ENCODE measurements around the gene USP48. TPM values are rescaled to one million over a fixed set of nuclear protein-coding genes. Genes with fewer than 3 reads are reported as not detected.

Gene USP48
- total and polyA plus RNA-seq, 10 donors: 17.5 to 105 (median 82.4) TPM

DNA sequence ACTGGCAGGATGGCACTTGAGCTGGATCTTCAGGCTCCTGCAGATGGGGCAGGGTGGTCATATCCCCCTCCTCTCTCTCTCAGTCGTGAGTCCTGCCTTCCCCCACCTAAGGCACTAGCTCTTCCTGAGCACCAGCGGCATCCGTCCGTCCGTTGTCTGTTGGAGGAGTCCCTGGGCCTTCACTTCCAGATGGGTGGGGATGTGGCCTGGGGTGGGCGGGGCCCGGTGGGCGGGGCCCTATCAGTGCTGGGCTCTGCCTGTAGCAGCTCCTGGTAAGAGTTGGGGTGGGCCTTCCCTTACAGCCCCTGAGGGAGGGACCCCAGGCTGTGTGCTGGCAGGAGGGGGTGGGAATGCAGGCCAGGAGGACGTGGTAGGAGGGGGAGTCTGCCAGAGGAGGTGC is 39.4 kb upstream of the USP48 start:
- DNase-seq: no peak
- Histone ChIP-seq H3K36me3 (peaks cover 0 to 66% (median 15%) of the 10 kb centered on the region in 6 donors), H3K4me1 (peaks cover 0 to 31% (median 15%) of the 10 kb centered on the region in 6 donors), H3K27ac (no peak overlapping the region), H3K4me3 (no peak overlapping the region), H3K9me3 (no peaks in the 10 kb centered on the region), H3K27me3 (replicated peaks in 1 of 7) (peaks cover 0 to 5% (median 0%) of the 10 kb centered on the region in 7 donors)
- WGBS, 5 donors: 45 to 75% (median 63%) methylated on average over 7 to 9 of the region's 9 CpGs
- intact Hi-C loops (cut with DNase I; ENCODE audit: low total_unique reads): no loop called here
- TF ChIP-seq CTCF (IDR thresholded peaks at IDR 0.05 in 8 of 11, conservative IDR thresholded peaks at IDR 0.05 in 3 of 11) (no peak), POLR2A (IDR thresholded peaks at IDR 0.05) (no peak), POLR2AphosphoS5 (IDR thresholded peaks at IDR 0.05) (no peak)

DNA sequence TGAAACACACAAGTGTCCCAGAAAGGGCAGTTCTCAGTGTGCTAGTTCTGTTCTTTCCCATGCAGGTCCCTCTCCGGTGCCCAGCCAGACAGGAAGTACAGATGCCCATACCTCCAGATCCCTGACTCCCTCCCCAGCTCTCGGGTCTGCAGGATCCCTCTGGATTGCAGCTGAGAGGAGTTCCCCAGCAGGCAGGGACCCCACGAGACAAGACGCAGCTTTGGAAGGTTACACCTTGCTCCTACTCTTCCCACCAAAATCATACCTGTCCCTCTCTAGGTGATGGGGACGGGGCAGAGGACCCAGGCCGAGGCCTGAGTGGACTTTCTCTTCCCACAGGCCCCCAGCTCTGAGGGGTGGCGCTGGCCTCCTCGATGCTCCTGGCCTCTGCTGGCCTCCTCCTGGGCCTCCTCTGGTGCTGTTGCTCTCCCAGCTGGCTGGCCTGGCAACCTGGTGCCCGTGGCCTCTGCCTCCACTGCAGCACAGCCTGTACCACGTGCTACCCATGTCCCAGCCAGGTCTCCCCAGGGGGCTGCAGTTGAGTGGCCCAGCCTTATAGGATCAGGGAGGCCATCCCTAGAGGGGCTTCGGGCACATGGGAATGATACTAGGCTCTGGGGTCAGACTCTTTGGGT is 38.6 kb upstream of the USP48 start:
- Histone ChIP-seq H3K9me3 (no peaks in the 10 kb centered on the region), H3K36me3 (peaks cover 0 to 58% (median 11%) of the 10 kb centered on the region in 6 donors), H3K4me1 (peaks cover 0 to 39% (median 20%) of the 10 kb centered on the region in 6 donors), H3K27ac (no peak overlapping the region), H3K27me3 (replicated peaks in 1 of 7) (peaks cover 0 to 5% (median 0%) of the 10 kb centered on the region in 7 donors), H3K4me3 (no peak overlapping the region)
- TF ChIP-seq POLR2A (IDR thresholded peaks at IDR 0.05) (no peak), CTCF (IDR thresholded peaks at IDR 0.05 in 8 of 11, conservative IDR thresholded peaks at IDR 0.05 in 3 of 11) (no peak), POLR2AphosphoS5 (IDR thresholded peaks at IDR 0.05) (peak in 1 of 3 donors; percentile 26)
- DNase-seq: no peak
- intact Hi-C loops (cut with DNase I; ENCODE audit: low total_unique reads): no loop called here
- WGBS, 5 donors: 79 to 95% (median 89%) methylated on average over 4 to 11 of the region's 11 CpGs

- intact Hi-C loops (cut with DNase I; ENCODE audit: low total_unique reads): no loop called here
- Histone ChIP-seq H3K9me3 (no peaks in the 10 kb centered on the region), H3K4me3 (no peak overlapping the region), H3K27me3 (replicated peaks in 1 of 7) (peaks cover 0 to 5% (median 0%) of the 10 kb centered on the region in 7 donors), H3K27ac (no peak overlapping the region), H3K36me3 (peaks cover 0 to 50% (median 9%) of the 10 kb centered on the region in 6 donors), H3K4me1 (peaks cover 0 to 47% (median 28%) of the 10 kb centered on the region in 6 donors)
- DNase-seq: no peak
- WGBS, 5 donors: 87 to 94% (median 91%) methylated on average over 9 of the region's 9 CpGs
- no peak for TF ChIP-seq CTCF (IDR thresholded peaks at IDR 0.05 in 8 of 11, conservative IDR thresholded peaks at IDR 0.05 in 3 of 11)
- no peak for TF ChIP-seq POLR2AphosphoS5 (IDR thresholded peaks at IDR 0.05)
- no peak for TF ChIP-seq POLR2A (IDR thresholded peaks at IDR 0.05)
Measured at GRCh38 chr1:21820597-21821232, 37.8 kb upstream of the USP48 start.

GRCh38 chr1:21818656-21819055 is 35.7 kb upstream of the USP48 start:
- 17 to 23% (median 19%) methylated on average over 6 to 10 of the region's 10 CpGs for WGBS, 5 donors
- peak; percentile 76 for DNase-seq
- peaks cover 0 to 32% (median 5%) of the 10 kb centered on the region in 6 donors for H3K36me3 ChIP-seq
- no peak overlapping the region for H3K4me3 ChIP-seq
- H3K27ac ChIP-seq: peak overlapping the region in 2 of 8 donors; percentile 34 to 36
- TF ChIP-seq CTCF (IDR thresholded peaks at IDR 0.05 in 8 of 11, conservative IDR thresholded peaks at IDR 0.05 in 3 of 11) (no peak), POLR2AphosphoS5 (IDR thresholded peaks at IDR 0.05) (no peak), POLR2A (IDR thresholded peaks at IDR 0.05) (no peak)
- peaks cover 0 to 12% (median 0%) of the 10 kb centered on the region in 7 donors for H3K27me3 ChIP-seq (replicated peaks in 1 of 7)
- intact Hi-C loops (cut with DNase I; ENCODE audit: low total_unique reads): no loop called here
- H3K9me3 ChIP-seq: no peaks in the 10 kb centered on the region
- H3K4me1 ChIP-seq: peaks cover 4 to 54% (median 43%) of the 10 kb centered on the region in 6 donors

Data from spleen (tissue), 11 donors.